HG02970 (cell line): ENCODE results near the gene PRSS16.

Experiments
- ATAC-seq: cut with Tn5 transposase; IDR thresholded peaks from one replicate; pipeline ENCODE4 v1.9.1; 2021; ENCODE audit warnings: mild to moderate bottlenecking, moderate library complexity, moderate number of reproducible peaks; ENCODE audit not compliant: unreplicated experiment, low FRiP score

PRSS16 gene

DNA sequence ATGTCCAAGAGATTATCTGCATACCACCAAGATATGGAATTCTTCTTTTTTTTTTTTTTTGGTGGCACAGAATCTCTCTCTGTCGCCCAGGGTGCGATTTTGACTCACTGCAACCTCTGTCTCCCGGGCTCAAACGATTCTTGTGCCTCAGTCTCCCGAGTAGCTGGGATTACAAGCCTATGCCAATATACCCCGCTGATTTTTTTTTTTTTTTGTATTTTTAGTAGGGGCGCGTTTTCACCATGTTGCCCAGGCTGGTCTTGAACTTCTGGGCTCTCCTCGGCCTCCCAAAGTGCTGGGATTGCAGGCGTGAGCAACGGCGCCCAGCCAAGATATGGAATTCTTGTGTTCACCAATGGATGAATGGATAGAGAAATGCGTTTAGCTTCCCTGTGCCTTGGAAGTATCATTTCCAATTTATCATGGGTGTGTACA is 33.6 kb downstream of the PRSS16 start:
- ATAC-seq = no peak

DNA sequence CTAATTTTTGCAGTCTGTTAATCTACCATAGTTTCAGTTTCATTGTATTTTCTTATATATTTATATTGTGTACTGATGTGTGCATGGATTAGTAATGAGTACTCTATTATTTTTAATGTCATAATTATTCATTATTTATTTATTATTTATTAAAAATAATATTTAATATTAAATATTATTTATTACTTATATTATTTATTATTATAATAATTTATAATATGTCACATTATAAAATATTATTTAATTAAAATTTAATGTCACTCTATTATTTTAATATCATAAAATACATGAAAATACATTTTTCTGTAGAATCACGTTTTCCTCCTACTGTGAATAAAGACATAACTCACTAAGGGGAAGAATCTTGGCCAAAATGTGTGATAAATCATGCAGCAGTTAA is 34.1 kb downstream of the PRSS16 start:
- no peak for ATAC-seq

DNA sequence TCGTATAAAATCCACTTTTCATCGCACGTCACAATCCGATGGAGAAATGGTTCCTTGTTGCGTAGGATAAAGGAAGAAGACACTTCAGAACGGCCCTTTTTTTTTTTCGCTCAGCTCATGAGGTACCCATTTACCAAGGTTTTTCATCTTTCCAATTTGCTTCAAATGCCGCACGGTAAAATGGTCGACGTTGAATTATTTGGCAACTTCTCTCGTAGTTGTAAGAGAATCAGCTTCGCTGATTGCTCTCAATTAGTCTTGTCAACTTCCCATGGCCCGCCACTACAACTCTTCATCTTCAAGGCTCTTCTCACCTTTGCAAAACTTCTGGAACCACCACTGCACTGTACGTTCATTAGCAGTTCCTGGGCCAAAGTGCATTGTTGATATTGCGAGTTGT is 35.8 kb downstream of the PRSS16 start:
- ATAC-seq = no peak

DNA sequence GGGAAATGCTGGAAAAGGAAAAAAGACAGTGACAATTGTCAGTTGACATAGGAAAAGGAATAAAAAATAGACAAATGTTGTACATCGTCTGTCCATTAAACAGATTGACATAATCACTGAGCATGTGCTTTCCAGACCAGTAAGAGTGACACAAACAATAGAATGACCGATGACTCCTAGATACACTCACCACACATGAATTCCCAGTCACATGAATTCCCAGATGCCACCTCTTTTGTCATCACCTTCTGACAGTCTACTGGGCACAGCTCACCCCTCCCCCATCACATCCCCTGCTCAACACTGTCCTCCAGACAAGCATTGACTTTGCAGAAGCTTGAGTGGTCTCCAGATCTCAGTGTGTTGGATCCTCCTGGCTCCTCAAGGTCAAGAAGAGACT is 38.6 kb downstream of the PRSS16 start:
- no peak for ATAC-seq

DNA sequence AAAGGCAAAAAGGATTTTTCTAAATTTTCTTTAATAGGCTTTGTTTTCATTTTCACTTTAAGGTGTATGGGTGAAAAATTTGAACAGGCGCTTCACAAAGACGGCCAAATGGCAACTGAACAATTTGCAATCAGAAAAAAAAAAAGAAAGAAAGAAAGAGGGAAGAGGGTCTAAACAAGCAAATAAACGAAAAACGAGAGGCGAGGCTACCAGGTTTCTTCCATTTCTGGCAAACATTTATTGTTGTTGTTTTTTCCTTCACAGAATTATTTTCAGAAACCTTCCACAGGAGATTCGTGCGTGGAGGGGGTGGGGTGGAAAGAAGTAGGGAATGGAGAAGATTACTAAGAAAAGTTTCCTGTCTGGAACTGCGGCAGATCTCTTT is 40.2 kb downstream of the PRSS16 start:
- ATAC-seq = no peak

DNA sequence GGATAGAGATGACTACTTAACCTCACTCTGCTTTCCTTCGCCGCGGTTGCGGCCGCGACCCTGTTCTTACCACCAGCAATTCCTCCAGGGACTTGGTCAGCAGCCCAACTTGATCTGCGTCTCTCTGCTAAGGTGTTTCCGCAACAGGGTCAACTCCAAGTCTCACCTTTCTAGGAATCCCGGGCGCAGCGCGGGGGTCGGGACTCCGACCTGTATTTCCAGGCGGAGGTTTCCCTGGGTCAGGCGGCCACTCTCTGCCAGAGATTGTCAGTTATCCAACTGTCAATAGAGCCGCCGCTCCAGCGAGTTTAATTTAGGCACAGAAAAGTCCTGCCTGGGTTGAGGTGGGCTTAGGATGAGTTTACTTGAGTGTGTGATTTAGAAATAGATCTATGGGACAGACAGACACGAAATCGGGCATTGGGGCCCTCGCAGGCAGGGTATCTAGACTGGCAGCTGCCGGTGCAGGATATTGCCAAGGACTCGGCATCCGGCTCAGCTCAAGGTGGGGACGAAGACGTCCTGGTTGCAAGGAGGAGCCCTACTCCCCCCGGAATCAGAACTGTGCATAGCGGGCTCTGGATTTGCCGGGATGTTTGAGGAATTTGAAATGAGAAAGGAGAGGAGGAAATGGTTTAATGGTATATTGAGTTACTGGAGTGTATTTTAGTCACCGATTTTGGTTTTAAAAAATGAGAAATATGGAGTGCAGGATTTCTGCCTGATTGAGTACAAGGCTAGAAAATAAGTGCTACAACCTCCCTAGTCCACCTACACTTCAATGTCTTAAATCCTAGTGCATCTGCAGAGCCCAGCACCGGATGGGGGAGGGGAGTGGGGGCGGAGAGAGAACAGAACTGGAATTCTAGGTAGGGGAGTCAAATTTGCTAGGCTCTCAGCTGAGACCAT is 40.9 kb downstream of the PRSS16 start:
- no peak for ATAC-seq

DNA sequence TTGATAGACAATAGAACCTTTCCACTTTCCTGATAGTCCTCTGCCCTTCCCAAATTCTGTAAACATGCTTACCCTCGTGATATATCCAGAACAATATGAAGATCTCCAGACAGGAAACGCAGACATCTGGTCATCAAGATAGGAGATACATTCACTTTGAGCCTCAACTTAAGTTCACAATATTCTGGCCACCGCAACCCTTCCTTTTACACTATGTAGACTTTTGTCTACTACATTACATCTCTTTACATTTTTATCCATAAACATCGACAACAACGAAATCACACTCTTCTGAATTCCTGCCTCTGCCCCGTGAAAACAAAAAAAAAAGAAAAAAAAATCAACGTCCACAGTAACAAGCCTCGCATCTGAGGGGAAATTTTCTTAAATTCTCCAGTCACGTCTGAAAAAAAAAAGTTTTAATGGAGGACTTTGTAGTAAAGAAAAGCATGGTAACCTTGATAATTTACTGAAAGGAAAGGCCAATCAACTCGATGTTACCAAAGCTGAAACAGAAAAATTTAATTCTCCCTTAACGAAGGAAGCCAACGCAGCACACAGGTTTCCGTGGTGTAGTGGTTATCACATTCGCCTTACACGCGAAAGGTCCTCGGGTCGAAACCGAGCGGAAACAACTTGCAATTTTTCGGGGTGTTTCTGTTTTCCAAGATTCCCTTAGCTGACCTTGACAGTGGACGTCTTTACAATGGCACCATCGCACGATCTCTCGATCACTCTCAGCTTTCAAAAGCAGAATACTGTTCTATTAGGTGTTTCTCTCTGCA is 42.8 kb downstream of the PRSS16 start:
- ATAC-seq = no peak

DNA sequence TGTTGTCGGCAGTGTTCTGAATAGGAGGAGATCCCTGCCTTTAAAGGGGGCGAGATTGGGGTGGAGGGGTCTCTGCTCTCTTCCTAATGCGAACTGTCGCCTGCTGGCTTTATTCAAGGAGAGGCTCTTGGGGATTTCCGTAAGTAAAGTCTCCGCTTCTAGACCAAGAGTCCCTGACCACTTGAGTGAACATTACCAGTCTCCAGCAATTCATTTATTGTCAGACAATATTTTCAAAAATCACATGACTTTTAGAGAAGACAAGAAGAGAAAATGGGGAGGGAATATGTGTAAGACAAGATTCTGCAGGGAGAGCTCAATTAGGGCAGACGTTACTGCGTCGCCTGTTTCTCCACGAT is 43.3 kb downstream of the PRSS16 start:
- no peak for ATAC-seq

DNA sequence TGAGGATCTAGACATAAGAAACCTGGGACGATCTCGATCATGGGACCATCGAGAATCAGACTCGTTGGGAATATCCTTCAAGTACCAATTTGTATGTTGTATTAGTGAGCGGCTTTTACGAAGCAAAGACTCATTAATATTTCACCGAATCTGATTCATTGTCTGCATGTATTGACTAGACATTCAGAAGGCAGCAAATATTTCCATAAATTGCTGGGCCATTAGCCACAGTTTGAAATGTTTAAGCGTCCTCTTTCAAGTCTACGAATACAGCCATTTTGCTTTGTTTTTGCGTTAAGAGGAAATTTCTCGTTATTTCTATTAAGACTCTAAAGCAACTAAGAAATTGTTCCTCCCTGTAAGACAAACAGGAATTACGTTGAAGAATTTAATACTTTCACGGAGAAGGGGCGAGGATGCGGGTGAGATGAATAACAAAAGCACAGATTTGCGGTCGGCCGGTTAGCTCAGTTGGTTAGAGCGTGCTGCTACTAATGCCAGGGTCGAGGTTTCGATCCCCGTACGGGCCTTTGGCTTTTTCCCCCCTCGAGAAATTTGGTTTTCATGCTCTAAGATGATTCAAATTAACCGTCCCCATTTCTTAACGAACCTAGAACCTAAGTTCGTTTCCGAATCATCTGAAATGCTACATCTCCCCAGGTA is 46.1 kb downstream of the PRSS16 start:
- ATAC-seq = no peak

DNA sequence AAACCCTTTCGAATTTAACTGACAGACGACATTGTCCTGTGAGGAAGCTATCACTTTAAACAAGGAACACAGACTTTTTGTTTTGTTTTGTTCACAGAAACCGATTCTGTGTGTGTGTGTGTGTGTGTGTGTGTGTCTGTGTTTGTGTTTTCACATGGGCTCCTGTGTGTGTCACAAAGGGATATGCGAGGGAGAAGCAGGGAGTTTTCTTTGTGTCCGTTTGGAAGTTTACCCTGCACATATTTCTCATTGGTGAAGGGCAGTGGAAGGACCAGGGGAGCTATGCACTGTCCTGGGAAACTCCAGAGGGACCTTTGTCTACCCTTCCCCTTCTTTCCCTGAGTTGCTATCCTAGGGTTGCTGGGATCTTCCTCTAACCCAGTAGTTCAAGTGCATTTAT is 46.9 kb downstream of the PRSS16 start:
- no peak for ATAC-seq

DNA sequence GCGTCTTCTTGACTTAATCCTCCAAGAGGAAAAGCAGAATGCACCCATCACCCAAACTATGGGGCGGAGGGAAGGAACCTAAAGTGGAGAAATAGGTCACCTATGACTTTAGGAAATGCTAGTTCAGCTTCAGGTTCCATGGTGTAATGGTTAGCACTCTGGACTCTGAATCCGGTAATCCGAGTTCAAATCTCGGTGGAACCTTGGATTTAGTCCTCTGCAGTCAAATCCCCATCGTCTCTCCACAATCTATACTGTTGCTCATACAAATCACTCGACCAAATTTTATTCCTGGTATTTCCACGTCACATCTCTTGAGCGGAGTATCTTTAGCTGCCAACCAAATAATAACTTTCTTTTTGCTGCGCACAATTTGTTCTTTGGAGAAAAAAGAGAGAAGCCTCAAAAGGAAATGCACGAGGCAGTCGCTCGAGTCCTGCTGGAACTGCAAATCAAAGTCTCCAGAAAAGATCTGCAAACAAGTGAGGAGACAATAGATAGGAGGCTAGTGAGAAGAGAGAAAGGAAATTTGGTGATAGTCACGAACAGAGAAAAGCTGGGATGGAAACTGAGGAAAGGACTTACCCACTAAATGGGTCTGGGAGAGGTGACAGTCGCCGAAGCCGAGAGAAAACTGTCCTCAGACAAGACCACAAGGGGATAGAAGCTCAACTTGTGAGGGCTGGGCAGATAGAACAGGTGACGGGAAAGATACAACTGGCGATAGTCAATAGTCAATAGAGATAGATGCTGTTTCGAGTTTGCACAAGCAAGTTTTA is 48.0 kb downstream of the PRSS16 start:
- ATAC-seq = no peak

DNA sequence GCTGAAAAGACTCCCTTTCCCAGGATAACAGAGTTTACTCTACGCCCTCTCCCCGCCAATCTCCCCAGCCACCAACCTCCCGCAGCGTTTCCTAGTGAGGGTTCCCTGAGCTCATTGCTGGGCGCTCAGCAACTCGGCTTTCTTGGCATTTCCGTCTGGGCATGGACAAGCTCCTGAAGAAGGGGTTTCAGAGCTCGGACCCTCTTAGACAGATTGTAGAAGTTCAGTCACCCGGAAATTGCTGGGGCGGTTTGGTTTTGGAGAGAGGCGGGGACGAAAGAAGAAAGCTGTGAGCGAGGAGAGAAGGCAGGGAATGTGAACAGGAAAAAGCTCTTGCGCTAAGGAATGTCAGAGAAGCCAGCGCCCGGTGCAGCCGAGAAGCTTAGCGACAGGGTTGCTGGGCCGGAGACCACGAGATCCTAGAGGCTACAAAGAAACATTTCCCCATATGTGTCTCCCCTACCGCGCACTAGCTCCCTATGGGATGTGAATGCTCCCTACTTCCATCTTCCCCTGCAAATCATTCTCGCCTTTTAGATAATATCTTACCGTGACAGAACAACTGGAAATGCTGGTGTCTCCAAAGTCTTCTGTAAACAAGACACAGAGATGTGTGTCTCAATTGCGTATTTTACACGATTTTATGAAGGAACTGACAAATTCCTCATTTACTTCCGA is 48.7 kb downstream of the PRSS16 start:
- ATAC-seq = no peak

DNA sequence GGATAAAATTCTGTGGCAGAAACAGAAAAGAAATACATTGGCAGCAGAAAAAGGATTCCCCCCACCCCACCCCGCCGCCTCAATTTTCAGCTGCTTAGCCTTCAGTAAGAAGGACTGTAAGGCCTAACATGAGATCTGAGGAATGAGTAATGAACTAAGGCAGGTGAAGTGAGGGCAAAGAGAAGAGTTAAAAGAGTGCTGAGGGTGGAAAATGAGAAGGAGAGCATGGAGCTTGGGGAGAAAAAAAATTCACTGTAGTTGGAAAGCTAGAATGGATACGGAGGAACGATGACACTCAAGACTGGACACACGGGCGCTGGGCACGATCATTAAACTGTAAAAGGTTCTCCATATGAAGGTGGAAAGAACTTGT is 50.0 kb downstream of the PRSS16 start:
- ATAC-seq = no peak

DNA sequence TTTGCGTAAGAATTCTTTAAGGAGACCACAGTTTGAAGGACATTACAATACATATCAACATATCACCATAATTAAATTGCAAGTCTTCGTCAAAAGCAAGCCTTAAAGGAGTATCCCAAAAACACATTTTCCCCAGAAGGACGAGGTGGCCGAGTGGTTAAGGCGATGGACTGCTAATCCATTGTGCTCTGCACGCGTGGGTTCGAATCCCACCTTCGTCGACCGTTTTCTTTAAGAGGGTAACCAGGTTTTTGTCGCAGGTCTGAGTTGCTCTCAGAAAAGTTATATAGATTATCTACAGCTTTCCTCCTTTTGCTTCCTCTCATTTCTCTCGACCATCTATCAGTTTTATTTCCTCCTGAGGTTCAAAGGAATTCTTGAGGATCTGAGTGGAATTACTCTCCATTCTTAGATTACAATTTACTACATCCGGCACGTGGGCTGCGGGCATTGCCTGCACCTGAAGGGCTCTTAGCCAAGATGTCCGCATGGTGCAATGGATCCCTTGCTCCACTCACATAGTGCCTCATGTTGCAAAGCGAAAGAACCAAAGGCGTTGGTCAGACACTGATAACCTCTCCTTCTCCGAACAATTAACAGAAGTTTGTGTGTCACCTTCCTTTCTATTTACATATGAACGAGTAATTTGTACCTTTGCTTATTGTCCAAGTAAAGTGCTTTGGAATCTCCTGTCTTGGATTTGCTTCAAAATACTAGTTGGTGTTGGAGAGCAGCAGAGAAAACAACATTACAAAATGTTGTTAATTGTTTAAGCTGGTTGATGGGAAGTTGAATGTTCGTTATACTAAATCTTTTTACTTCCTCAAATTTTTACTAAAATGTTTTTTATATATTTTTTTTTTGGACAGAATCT is 50.6 kb downstream of the PRSS16 start:
- no peak for ATAC-seq

DNA sequence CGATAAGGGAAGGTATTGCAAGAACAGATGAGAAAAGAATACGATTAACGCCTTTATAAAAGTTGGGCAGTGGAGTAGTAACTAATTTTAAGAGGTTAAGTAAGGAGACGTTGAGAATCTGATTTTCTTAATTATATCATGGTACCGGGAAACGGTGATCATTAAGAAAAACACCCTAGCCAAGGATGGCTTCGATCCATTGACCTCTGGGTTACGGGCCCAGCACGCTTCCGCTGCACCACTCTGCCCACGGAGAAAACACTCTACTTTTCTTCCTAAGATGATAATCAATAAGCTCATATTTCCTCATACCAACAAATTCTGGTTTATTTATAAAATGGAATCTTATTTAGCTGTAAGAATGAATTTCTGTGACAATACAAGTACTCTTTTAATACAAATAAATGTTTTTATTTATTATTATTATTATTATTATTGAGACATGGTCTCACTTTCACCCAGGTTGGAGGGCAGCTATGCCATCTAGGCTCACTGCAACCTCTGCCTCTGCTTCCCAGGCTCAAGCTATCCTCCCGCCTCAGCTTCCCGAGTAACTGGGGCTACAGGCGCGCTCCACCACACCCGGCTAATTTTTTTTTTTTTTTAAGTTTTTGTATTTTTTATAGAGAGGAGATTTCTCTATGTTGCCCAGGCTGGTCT is 56.2 kb downstream of the PRSS16 start:
- ATAC-seq = no peak
